BLaER1 (cell line): ENCODE data around the gene NPAS3.
A peak's percentile ranks its signal among the peaks of the same experiment; 100 is the strongest.

Source experiments
- H3K27ac ChIP-seq: shearing (Covaris generic); formaldehyde crosslinking; 2 replicates; pipeline ENCODE4 v1.8.1; 2022
- H3K27me3 ChIP-seq: shearing (Covaris generic); formaldehyde crosslinking; 2 replicates; pipeline ENCODE4 v1.8.1; 2022
- H3K36me3 ChIP-seq: shearing (Covaris generic); formaldehyde crosslinking; 2 replicates; pipeline ENCODE4 v1.8.1; 2022
- H3K4me1 ChIP-seq: shearing (Covaris generic); formaldehyde crosslinking; 2 replicates; pipeline ENCODE4 v1.8.1; 2022
- H3K4me2 ChIP-seq: shearing (Covaris generic); formaldehyde crosslinking; 2 replicates; pipeline ENCODE4 v1.8.1; 2022
- H3K4me3 ChIP-seq: shearing (Covaris generic); formaldehyde crosslinking; 2 replicates; pipeline ENCODE4 v1.8.1; 2022
- H3K9ac ChIP-seq: shearing (Covaris generic); formaldehyde crosslinking; 2 replicates; pipeline ENCODE4 v1.8.1; 2022
- H3K9me3 ChIP-seq: shearing (Covaris generic); formaldehyde crosslinking; 2 replicates; pipeline ENCODE4 v1.8.1; 2022
- H4K20me1 ChIP-seq: shearing (Covaris generic); formaldehyde crosslinking; 2 replicates; pipeline ENCODE4 v1.8.1; 2022
- Cebpa-rat ChIP-seq: shearing (Covaris generic); IDR thresholded peaks from 2 replicates; pipeline ENCODE4 v1.8.1; 2022

The NPAS3 gene

GRCh38 chr14:33742166-33742565 lies 803.5 kb downstream of the NPAS3 start:
- Histone ChIP-seq H4K20me1 (no peaks in the 10 kb centered on the region), H3K9me3 (peaks cover 20% of the 10 kb centered on the region), H3K36me3 (no peaks in the 10 kb centered on the region), H3K4me3 (no peak overlapping the region), H3K4me2 (no peak overlapping the region), H3K27ac (no peak overlapping the region), H3K9ac (no peak overlapping the region), H3K27me3 (no peaks in the 10 kb centered on the region), H3K4me1 (no peaks in the 10 kb centered on the region)
- no peak for TF ChIP-seq Cebpa-rat

GRCh38 chr14:33745163-33745562 lies 806.5 kb downstream of the NPAS3 start:
- no peaks in the 10 kb centered on the region for H3K4me1 ChIP-seq
- H3K4me2 ChIP-seq, result no peak overlapping the region
- peaks cover 20% of the 10 kb centered on the region for H3K9me3 ChIP-seq
- TF ChIP-seq Cebpa-rat, result no peak
- no peak overlapping the region for H3K4me3 ChIP-seq
- no peak overlapping the region for H3K27ac ChIP-seq
- no peaks in the 10 kb centered on the region for H3K27me3 ChIP-seq
- no peaks in the 10 kb centered on the region for H3K36me3 ChIP-seq
- no peaks in the 10 kb centered on the region for H4K20me1 ChIP-seq
- no peak overlapping the region for H3K9ac ChIP-seq

GRCh38 chr14:33747749-33748148 lies 809.1 kb downstream of the NPAS3 start:
- Histone ChIP-seq H3K27me3 (no peaks in the 10 kb centered on the region), H4K20me1 (no peaks in the 10 kb centered on the region), H3K4me1 (no peaks in the 10 kb centered on the region), H3K9ac (no peak overlapping the region), H3K4me3 (no peak overlapping the region), H3K27ac (no peak overlapping the region), H3K9me3 (peaks cover 19% of the 10 kb centered on the region), H3K4me2 (no peak overlapping the region), H3K36me3 (no peaks in the 10 kb centered on the region)
- TF ChIP-seq Cebpa-rat, result no peak

GRCh38 chr14:33754261-33754660 lies 815.6 kb downstream of the NPAS3 start:
- Histone ChIP-seq H3K36me3 (no peaks in the 10 kb centered on the region), H3K9me3 (no peaks in the 10 kb centered on the region), H3K4me2 (no peak overlapping the region), H4K20me1 (no peaks in the 10 kb centered on the region), H3K4me1 (no peaks in the 10 kb centered on the region), H3K9ac (no peak overlapping the region), H3K27me3 (no peaks in the 10 kb centered on the region), H3K27ac (no peak overlapping the region), H3K4me3 (no peak overlapping the region)
- TF ChIP-seq Cebpa-rat, result no peak

- no peak for TF ChIP-seq Cebpa-rat
- H3K27ac ChIP-seq, result no peak overlapping the region
- H3K4me2 ChIP-seq, result no peak overlapping the region
- H3K4me3 ChIP-seq, result no peak overlapping the region
- no peaks in the 10 kb centered on the region for H3K36me3 ChIP-seq
- no peaks in the 10 kb centered on the region for H3K9me3 ChIP-seq
- no peaks in the 10 kb centered on the region for H4K20me1 ChIP-seq
- H3K4me1 ChIP-seq, result no peaks in the 10 kb centered on the region
- H3K9ac ChIP-seq, result no peak overlapping the region
- H3K27me3 ChIP-seq, result no peaks in the 10 kb centered on the region
These were observed 816.7 kb downstream of the NPAS3 start for GRCh38 chr14:33755358-33755757.

- H4K20me1 ChIP-seq, result no peaks in the 10 kb centered on the region
- H3K4me3 ChIP-seq, result no peak overlapping the region
- TF ChIP-seq Cebpa-rat, result no peak
- no peak overlapping the region for H3K9ac ChIP-seq
- H3K27ac ChIP-seq, result no peak overlapping the region
- H3K27me3 ChIP-seq, result no peaks in the 10 kb centered on the region
- H3K4me1 ChIP-seq, result no peaks in the 10 kb centered on the region
- no peak overlapping the region for H3K4me2 ChIP-seq
- H3K9me3 ChIP-seq, result no peaks in the 10 kb centered on the region
- no peaks in the 10 kb centered on the region for H3K36me3 ChIP-seq
These were observed 818.2 kb downstream of the NPAS3 start for GRCh38 chr14:33756833-33757232.

GRCh38 chr14:33758547-33758946 lies 819.9 kb downstream of the NPAS3 start:
- no peak overlapping the region for H3K4me3 ChIP-seq
- H3K4me2 ChIP-seq, result no peak overlapping the region
- TF ChIP-seq Cebpa-rat, result no peak
- H4K20me1 ChIP-seq, result no peaks in the 10 kb centered on the region
- H3K4me1 ChIP-seq, result no peaks in the 10 kb centered on the region
- H3K9me3 ChIP-seq, result no peaks in the 10 kb centered on the region
- H3K36me3 ChIP-seq, result no peaks in the 10 kb centered on the region
- H3K9ac ChIP-seq, result no peak overlapping the region
- H3K27me3 ChIP-seq, result no peaks in the 10 kb centered on the region
- no peak overlapping the region for H3K27ac ChIP-seq

GRCh38 chr14:33762161-33762851 lies 823.6 kb downstream of the NPAS3 start:
- no peak overlapping the region for H3K4me3 ChIP-seq
- peaks cover 7% of the 10 kb centered on the region; the same call in 1 of the 2 replicates for H3K4me1 ChIP-seq
- no peak for TF ChIP-seq Cebpa-rat
- no peak overlapping the region for H3K27ac ChIP-seq
- no peaks in the 10 kb centered on the region for H3K27me3 ChIP-seq
- H3K36me3 ChIP-seq, result no peaks in the 10 kb centered on the region
- H3K9ac ChIP-seq, result no peak overlapping the region
- no peak overlapping the region for H3K4me2 ChIP-seq
- no peaks in the 10 kb centered on the region for H4K20me1 ChIP-seq
- H3K9me3 ChIP-seq, result no peaks in the 10 kb centered on the region

GRCh38 chr14:33764876-33765650 lies 826.4 kb downstream of the NPAS3 start:
- H3K4me3 ChIP-seq, result no peak overlapping the region
- no peaks in the 10 kb centered on the region for H3K9me3 ChIP-seq

More at GRCh38 chr14:33764876-33765650, 826.4 kb downstream of the NPAS3 start:
- Histone ChIP-seq H3K4me1 (peaks cover 17% of the 10 kb centered on the region), H3K27ac (no peak overlapping the region), H3K27me3 (no peaks in the 10 kb centered on the region), H3K4me2 (peak overlapping the region; percentile 31; the same call in 1 of the 2 replicates), H4K20me1 (no peaks in the 10 kb centered on the region), H3K9ac (no peak overlapping the region), H3K36me3 (no peaks in the 10 kb centered on the region)
- TF ChIP-seq Cebpa-rat, result no peak
